Measurements from ENCODE around the gene TTC21A.

The TTC21A gene

GRCh38 chr3:39158148-39158715, 50.8 kb downstream of the TTC21A start (continued):
- TF ChIP-seq, protein P1, sequence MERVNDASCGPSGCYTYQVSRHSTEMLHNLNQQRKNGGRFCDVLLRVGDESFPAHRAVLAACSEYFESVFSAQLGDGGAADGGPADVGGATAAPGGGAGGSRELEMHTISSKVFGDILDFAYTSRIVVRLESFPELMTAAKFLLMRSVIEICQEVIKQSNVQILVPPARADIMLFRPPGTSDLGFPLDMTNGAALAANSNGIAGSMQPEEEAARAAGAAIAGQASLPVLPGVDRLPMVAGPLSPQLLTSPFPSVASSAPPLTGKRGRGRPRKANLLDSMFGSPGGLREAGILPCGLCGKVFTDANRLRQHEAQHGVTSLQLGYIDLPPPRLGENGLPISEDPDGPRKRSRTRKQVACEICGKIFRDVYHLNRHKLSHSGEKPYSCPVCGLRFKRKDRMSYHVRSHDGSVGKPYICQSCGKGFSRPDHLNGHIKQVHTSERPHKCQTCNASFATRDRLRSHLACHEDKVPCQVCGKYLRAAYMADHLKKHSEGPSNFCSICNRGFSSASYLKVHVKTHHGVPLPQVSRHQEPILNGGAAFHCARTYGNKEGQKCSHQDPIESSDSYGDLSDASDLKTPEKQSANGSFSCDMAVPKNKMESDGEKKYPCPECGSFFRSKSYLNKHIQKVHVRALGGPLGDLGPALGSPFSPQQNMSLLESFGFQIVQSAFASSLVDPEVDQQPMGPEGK (tag by site-specific recombination; IDR thresholded peaks at IDR 0.05) = no peak
- TF ChIP-seq ZNF214 (tag by site-specific recombination; IDR thresholded peaks at IDR 0.05; ENCODE audit: borderline replicate concordance) = no peak

GRCh38 chr3:39164414-39164813, 56.9 kb downstream of the TTC21A start:
- POLR2A ChIA-PET = no interaction called here

More at GRCh38 chr3:39164414-39164813, 56.9 kb downstream of the TTC21A start:
- no peaks in the 10 kb centered on the region for H3K4me1 ChIP-seq (ENCODE audit: control insufficient read depth, insufficient read depth, low read length)
- TF ChIP-seq YY1 (tag by site-specific recombination; IDR thresholded peaks at IDR 0.05) = no peak
- no peak for TF ChIP-seq ZNF121 (tag by site-specific recombination; IDR thresholded peaks at IDR 0.05)
- no peak for TF ChIP-seq EGR2 (tag by site-specific recombination; IDR thresholded peaks at IDR 0.05; ENCODE audit: low read depth)
- no peak for TF ChIP-seq ZNF558 (tag by site-specific recombination; IDR thresholded peaks at IDR 0.05)
- no peak for TF ChIP-seq KLF8 (tag by site-specific recombination; IDR thresholded peaks at IDR 0.05)
- no peak for TF ChIP-seq ZNF24 (tag by site-specific recombination; IDR thresholded peaks at IDR 0.05)
- no peak for TF ChIP-seq PBX3 (CRISPR knock-in tag; IDR thresholded peaks at IDR 0.05)
- no peak for TF ChIP-seq ZNF175 (tag by site-specific recombination; IDR thresholded peaks at IDR 0.05)
- TF ChIP-seq KLF9 (tag by site-specific recombination; IDR thresholded peaks at IDR 0.05; ENCODE audit: low read depth) = no peak
- TF ChIP-seq ZNF660 (tag by site-specific recombination; IDR thresholded peaks at IDR 0.05) = no peak
- TF ChIP-seq PRDM10 (tag by site-specific recombination; IDR thresholded peaks at IDR 0.05) = no peak
- TF ChIP-seq TRIM28 (IDR thresholded peaks at IDR 0.05; ENCODE audit: borderline replicate concordance, low read length) = no peak
- TF ChIP-seq, protein P2, sequence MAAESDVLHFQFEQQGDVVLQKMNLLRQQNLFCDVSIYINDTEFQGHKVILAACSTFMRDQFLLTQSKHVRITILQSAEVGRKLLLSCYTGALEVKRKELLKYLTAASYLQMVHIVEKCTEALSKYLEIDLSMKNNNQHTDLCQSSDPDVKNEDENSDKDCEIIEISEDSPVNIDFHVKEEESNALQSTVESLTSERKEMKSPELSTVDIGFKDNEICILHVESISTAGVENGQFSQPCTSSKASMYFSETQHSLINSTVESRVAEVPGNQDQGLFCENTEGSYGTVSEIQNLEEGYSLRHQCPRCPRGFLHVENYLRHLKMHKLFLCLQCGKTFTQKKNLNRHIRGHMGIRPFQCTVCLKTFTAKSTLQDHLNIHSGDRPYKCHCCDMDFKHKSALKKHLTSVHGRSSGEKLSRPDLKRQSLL (tag by site-specific recombination; IDR thresholded peaks at IDR 0.05) = no peak
- H3K27ac ChIP-seq (ENCODE audit: extremely low read depth, low read depth, low read length) = no peak overlapping the region
- CTCF ChIA-PET = no interaction called here
- no peaks in the 10 kb centered on the region for H3K9me3 ChIP-seq (ENCODE audit: control insufficient read depth, insufficient read depth, low read depth, low read length)
- no peaks in the 10 kb centered on the region for H3K36me3 ChIP-seq (ENCODE audit: control insufficient read depth in 2 of 2, insufficient read depth in 1 of 2, low read length in 2 of 2)
- H3K4me3 ChIP-seq (ENCODE audit: low read depth, low read length) = no peak overlapping the region
